Colonic mucosa (tissue), 4 donors: ENCODE results near the gene FOXP1. TPM values are rescaled to one million over a fixed set of nuclear protein-coding genes. Genes with fewer than 3 reads are reported as not detected.

Source experiments
- DNase-seq: peaks from one replicate; pipeline ENCODE4 v3.0.0-alpha.2; 2020
- H3K27ac ChIP-seq: fragments of 200-600 bp; one replicate; pipeline ENCODE4 v1.8.0; 2021
- H3K27me3 ChIP-seq: fragments of 200-600 bp; one replicate; pipeline ENCODE4 v1.8.0; 2021
- H3K36me3 ChIP-seq: fragments of 200-600 bp; one replicate; pipeline ENCODE4 v1.8.0; 2021
- H3K4me1 ChIP-seq: fragments of 200-600 bp; one replicate; pipeline ENCODE4 v1.8.0; 2021; ENCODE audit warnings: mild to moderate bottlenecking
- H3K4me3 ChIP-seq: fragments of 200-600 bp; one replicate; pipeline ENCODE4 v1.8.0; 2021
- H3K9ac ChIP-seq, 2 donors: one replicate each; pipeline ENCODE4 v1.7.0; 2013; ENCODE audit warnings: control low read depth in 2 of 2, low read depth in 2 of 2, low read length in 2 of 2
- H3K9me3 ChIP-seq: fragments of 200-600 bp; one replicate; pipeline ENCODE4 v1.8.0; 2021
- intact Hi-C: fragments of 100-400 bp; cut with DNase I; formaldehyde crosslinking; loops from one replicate; pipeline ENCODE4 v1.14.1; 2022
- total RNA-seq, 2 donors: library from RNA; stranded (reverse); fragmentation: NEBNext Ultra II Directional in 1 of 2; extraction: Animal tissue kit (Norgen Biotek cat#: 25700) in 1 of 2; gene quantifications; one replicate each; pipeline ENCODE4 v1.2.1, GENCODE V29; 2021
- TF ChIP-seq, protein P1 (sequence below): fragments of 200-600 bp; IDR thresholded peaks from one replicate; pipeline ENCODE4 v1.8.0; 2022; ENCODE audit warnings: antibody characterized with exemption, mild to moderate bottlenecking
- donor health status: healthy.
- donor health status: DM: no; HTN: no; CAD: no.
- donor health status: DM: no; HTN: no; CAD: no.

The FOXP1 gene
- total RNA-seq, 2 donors from 2014 or later = 127 to 128 TPM

DNA sequence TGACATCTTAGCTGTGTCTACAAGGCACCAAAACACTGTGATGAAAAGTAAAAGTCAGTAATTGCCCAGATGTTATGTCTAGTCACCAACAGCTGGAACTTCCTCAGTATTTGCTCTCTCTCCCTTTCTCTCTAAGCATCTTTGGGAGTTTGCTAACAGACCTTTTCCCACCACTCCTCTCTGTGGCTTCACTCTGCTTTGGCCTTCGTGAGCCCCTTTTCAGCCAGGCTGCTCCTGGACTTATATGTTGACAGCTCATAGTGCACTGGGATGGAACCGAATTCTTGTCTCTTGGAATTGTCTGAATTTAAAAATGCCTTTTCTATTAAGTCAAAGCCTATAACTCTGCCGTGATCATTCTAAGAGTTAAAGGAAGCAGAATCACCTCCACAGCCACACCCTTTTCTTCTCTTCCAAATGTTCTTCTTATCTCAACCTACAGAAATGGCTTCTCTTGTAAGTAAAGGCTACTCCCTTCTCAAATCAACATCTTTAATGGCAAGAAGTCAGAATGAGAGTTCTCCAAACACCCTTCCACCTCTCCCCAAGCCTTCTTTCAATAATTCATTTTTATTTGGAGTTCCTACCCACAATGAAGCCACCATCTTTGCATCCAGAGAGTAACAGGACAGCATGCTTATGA lies 17.2 kb upstream of the FOXP1 start:
- TF ChIP-seq, protein P1, sequence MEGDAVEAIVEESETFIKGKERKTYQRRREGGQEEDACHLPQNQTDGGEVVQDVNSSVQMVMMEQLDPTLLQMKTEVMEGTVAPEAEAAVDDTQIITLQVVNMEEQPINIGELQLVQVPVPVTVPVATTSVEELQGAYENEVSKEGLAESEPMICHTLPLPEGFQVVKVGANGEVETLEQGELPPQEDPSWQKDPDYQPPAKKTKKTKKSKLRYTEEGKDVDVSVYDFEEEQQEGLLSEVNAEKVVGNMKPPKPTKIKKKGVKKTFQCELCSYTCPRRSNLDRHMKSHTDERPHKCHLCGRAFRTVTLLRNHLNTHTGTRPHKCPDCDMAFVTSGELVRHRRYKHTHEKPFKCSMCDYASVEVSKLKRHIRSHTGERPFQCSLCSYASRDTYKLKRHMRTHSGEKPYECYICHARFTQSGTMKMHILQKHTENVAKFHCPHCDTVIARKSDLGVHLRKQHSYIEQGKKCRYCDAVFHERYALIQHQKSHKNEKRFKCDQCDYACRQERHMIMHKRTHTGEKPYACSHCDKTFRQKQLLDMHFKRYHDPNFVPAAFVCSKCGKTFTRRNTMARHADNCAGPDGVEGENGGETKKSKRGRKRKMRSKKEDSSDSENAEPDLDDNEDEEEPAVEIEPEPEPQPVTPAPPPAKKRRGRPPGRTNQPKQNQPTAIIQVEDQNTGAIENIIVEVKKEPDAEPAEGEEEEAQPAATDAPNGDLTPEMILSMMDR = no peak
- H3K4me3 ChIP-seq = no peak overlapping the region
- H3K9ac ChIP-seq = no peak overlapping the region
- intact Hi-C loops = loop anchor here (10.0 kb wide), 1 partner anchor 54 kb away; no protein-coding TSS in a partner anchor
- H3K9me3 ChIP-seq = no peaks in the 10 kb centered on the region
- no peak overlapping the region for H3K27ac ChIP-seq
- H3K36me3 ChIP-seq = no peaks in the 10 kb centered on the region
- H3K27me3 ChIP-seq = no peaks in the 10 kb centered on the region
- no peaks in the 10 kb centered on the region for H3K4me1 ChIP-seq
- no peak for DNase-seq

DNA sequence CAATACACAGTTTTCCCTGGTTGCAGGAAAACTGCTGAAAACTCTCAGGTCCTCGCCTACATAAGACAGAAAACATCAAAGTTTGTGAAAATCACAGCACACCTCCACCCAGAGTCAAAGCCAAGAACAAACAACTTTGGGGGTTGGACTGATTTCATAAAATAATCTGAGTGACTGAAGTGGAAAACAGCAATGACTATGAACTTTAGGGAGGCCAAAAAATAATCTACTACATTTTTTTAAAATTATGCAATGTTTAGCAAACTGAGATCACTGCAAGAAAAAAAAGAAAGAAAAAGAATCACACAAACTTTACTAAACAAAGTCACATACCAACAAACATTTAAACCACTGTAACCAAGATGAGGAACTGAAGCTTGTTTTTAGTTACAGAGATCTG lies 15.9 kb upstream of the FOXP1 start:
- TF ChIP-seq, protein P1 = no peak
- H3K9ac ChIP-seq = no peak overlapping the region
- no peaks in the 10 kb centered on the region for H3K36me3 ChIP-seq
- DNase-seq = no peak
- H3K27ac ChIP-seq = no peak overlapping the region
- no peaks in the 10 kb centered on the region for H3K4me1 ChIP-seq
- no peaks in the 10 kb centered on the region for H3K9me3 ChIP-seq
- no peak overlapping the region for H3K4me3 ChIP-seq
- intact Hi-C loops = loop anchor here (10.0 kb wide), 1 partner anchor 1055 kb away; no protein-coding TSS in a partner anchor
- H3K27me3 ChIP-seq = no peaks in the 10 kb centered on the region

DNA sequence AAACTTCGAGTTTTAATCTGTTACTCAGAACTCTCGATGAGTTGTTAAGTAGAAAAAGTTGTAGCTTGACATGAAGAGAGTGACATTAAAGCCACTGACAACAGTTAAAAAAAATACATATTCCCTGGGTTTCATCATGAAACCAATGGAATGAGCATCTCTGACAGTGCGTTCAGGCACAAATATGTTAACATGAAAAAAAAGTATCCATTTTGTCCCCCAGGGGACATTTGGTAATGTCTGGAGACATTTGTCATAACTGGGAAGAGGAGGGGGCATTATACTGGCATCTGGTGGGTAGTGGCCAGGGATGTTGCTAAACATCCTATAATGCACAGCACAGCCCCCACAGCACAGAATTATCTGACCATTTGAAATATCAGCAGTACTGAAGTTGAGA lies 14.8 kb upstream of the FOXP1 start:
- intact Hi-C loops = loop anchor here (10.0 kb wide), 1 partner anchor 1053 kb away; no protein-coding TSS in a partner anchor
- no peaks in the 10 kb centered on the region for H3K4me1 ChIP-seq
- H3K27me3 ChIP-seq = no peaks in the 10 kb centered on the region
- TF ChIP-seq, protein P1 = no peak
- H3K27ac ChIP-seq = no peak overlapping the region
- no peak for DNase-seq
- no peak overlapping the region for H3K9ac ChIP-seq
- no peak overlapping the region for H3K4me3 ChIP-seq
- no peaks in the 10 kb centered on the region for H3K9me3 ChIP-seq
- no peaks in the 10 kb centered on the region for H3K36me3 ChIP-seq

DNA sequence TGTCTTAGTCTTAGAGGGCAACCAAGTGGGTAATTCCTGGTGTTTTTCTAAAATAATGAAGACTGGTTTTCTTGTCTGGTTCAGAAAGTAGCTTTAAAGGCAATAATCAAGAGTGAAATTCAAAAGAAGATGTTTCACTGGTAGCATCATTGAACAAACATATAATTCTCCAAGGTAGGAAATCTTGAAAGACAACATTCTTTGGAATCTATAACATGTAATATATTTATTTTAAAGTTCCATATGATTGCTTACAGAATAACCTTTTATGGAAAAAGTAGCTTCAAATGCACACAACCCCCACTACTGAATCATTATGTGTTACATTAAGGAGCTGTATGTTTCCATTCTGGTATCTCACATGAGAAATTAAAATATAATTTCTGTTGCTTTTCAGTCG lies 13.8 kb upstream of the FOXP1 start:
- Histone ChIP-seq H3K27me3 (no peaks in the 10 kb centered on the region), H3K4me1 (no peaks in the 10 kb centered on the region), H3K27ac (no peak overlapping the region), H3K4me3 (no peak overlapping the region), H3K9ac (no peak overlapping the region), H3K9me3 (no peaks in the 10 kb centered on the region), H3K36me3 (no peaks in the 10 kb centered on the region)
- TF ChIP-seq, protein P1 = no peak
- intact Hi-C loops = loop anchor here (10.0 kb wide), 1 partner anchor 1052 kb away; no protein-coding TSS in a partner anchor
- no peak for DNase-seq

DNA sequence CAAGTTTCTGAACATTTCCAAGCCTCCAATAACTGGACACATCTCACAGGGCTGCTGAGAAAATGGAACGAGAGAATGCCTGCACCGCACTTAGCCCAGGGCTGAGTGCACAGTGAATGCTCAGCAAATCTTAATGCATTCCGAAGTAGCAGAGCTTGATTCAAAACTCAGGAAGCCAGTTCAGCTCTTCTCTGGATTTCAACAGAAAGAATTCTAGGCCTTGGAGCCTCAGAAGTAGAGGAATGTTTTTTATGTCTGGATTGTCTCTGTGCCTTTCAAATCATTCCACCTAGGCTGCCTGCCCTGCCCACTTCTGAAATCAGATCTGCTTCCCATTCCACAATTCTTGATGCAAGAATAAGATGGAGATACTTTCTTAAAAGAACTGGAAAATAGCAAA lies 9.6 kb upstream of the FOXP1 start:
- intact Hi-C loops = loop anchor here (10.0 kb wide), 1 partner anchor 1048 kb away; no protein-coding TSS in a partner anchor
- H3K9ac ChIP-seq = no peak overlapping the region

More for the DNA sequence above, 9.6 kb upstream of the FOXP1 start:
- TF ChIP-seq, protein P1 = no peak
- Histone ChIP-seq H3K9me3 (no peaks in the 10 kb centered on the region), H3K4me1 (no peaks in the 10 kb centered on the region), H3K36me3 (no peaks in the 10 kb centered on the region), H3K4me3 (no peak overlapping the region), H3K27me3 (no peaks in the 10 kb centered on the region), H3K27ac (no peak overlapping the region)
- no peak for DNase-seq
